SK-MEL-5 (cell line): Measurements from ENCODE around the gene MEMO1. TPM values are rescaled to one million over a fixed set of nuclear protein-coding genes. Genes with fewer than 3 reads are reported as not detected.
"Not testable (repeated sequence)": the region's sequence is repeated elsewhere in the genome, so short reads cannot be mapped to it uniquely, and the experiment has no call there.

Source experiments
- DNase-seq: peaks from one replicate; pipeline ENCODE4 v3.0.0-alpha.2; 2016; ENCODE audit warnings: low read depth, low spot score
- in situ Hi-C: cut with HindIII; loops from 2 replicates; pipeline ENCODE4 v1.10.0; 2016; ENCODE audit warnings: low sequenced_read_pairs, high pct_unique_total_duplicates, low pct_unique_long_range_greater_than_20kb
- polyA plus RNA-seq, 2 experiments: library from polyadenylated mRNA; depleted of rRNA; stranded (reverse); fragments of >200 nt; gene quantifications; 2 replicates each; pipeline ENCODE4 v1.2.3, GENCODE V29; 2015
- total RNA-seq: library from RNA; depleted of rRNA; stranded (reverse); fragments of >200 nt; shearing (Covaris generic); gene quantifications from 2 replicates; pipeline ENCODE4 v1.2.3, GENCODE V29; 2014; rRNA removed

The MEMO1 gene
- total RNA-seq = 52.9 and 56.2 TPM in 2 replicates
- 56.0 and 72.3 TPM in 2 replicates for polyA plus RNA-seq (2015; cell fraction: cytosol; rRNA removed)
- 43.0 and 44.7 TPM in 2 replicates for polyA plus RNA-seq (2015; cell fraction: nucleus; rRNA removed)

DNA sequence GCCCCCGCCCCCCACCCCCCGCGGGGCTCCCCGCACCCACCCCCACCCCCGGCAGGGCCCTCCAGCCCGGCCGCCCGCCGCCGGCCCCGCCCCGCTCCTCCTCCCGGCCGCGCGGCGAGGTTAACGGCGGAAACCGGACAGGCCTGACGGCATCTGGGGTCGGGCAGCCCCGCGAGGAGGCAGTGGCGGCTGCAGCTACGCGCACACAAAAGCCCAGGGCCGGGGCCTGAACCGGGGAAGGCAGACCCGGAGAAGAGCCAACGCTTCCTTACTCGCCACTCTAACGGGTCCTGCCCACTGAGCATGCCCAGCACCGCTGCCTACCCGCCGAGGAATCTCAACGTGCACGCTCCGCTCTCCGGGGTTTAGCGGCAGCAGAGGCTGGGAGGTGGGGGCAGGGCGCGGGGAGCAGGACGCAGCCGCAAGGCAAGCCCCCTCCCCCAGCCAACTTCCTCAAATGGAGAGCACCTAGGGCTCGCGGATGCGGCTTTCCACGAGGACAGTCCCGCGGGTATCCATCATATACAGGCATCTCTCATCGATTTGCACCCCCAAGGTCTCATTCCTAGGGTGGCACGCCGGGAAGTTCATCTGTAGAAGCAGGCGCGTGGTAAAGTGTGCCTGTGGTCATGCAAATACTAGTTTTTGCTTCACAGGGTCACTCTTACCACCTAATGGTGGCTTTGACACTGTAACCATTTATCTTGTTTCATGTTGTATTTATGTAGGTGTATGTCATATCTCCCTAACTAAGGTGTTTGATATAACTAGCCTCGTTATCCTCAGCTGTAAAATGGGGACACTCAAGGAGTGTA is at the start of gene MEMO1:
Gene MEMO1, minus strand, starts transcription at position 339 of the 815 bp plus-strand sequence. CDS start 761 bp downstream, outside the sequence.
- peak; percentile 96 for DNase-seq
- in situ Hi-C loops = no loop called here

DNA sequence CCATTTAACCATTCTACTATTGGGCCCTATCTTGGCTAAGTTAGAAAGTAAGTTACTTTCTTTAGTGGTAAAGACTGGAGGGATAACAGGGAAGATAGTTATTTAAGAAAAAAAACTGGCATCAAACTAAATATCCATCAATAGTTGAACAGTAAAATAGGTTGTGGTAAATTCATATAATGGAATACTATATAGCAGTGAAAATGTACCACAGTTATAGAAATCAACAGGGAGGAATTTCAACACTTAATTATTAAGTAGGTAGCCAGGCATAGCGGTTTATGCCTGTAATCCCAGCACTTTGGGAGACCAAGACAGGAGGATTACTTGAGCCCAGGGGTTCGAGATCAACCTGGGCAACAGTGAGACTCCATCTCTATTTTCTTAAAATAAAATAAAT is 49.5 kb upstream of the MEMO1 start:
- no peak for DNase-seq
- in situ Hi-C loops = no loop called here

DNA sequence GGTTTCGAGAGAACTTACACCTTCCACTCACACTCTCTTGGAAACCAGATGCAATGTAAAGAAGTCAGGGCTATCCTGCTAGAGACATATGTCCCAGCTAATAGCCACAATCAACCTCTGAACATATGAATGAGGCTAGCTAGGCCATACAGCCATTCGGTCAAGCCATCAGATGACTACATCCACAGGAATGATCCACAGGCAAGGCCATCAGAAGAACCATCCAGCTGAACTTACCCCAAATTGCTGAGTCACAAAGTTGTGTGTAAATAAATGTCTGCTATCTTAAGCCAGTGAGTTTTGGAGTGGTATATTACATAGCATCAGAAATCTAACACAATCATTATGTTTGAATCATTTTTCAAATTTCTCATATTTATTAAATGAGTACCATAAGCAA is 47.3 kb upstream of the MEMO1 start:
- in situ Hi-C loops = no loop called here
- DNase-seq = no peak

DNA sequence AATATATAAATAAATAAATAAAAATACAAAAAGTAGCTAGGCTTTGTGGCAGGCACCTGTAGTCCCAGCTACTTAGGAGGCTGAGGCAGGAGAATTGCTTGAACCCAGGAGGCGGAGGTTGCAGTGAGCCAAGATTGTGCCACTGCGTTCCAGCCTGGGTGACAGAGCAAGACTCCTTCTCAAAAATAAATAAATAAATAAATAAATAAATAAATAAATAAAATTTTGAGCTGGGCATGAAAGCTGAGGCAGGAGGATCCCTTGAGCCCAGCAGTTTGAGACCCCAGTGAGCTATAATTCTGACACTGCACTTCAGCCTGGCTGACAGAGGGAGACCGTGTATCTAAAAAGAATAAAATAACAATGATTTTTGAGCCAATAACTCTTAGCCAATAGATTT is 43.8 kb upstream of the MEMO1 start:
- DNase-seq, in situ Hi-C loops: not testable (repeated sequence)

DNA sequence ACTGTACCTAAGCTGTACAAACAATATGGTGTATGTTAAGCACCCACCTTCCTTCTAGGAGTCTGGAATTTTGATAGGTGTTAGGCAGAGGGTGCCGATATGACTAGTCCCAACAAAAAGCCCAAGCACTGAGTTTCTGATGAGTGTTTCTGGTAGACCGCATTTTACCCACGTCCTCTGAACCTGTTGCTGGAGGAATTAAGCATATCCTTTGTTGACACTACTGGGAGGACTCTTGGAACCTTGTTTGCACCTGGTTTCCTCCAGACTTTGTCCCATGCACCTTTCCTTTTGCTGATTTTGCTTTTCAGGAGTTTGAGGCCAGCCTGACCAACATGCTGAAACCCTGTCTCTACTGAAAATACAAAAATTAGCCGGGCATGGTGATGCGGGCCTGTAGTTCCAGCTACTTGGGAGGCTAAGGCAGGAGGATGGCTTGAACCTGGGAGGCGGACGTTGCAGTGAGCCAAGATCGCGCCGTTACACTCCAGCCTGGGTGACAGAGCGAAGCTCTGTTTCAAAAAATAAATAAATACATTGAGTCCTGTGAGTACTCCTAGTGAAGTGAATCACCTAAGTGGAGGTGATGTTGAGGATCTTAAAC is 41.1 kb upstream of the MEMO1 start:
- no peak for DNase-seq
- in situ Hi-C loops = no loop called here

DNA sequence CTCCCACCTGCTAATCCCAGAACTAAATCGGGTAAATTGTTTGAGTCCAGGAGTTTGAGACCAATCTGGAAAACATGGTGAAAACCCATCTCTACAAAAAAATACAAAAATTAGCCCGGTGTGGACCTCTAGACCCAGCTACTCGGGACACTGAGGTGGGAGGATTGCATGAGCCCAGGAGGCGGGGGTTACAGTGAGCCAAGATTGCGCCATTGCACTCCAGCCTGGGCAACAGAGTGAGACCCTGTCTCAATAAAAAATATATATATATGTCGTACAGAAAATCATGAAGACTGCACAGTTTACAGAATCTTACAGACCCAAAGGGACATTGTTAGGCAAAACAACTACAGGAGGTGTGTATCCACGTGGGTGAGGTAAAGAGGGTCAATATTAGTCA is 32.8 kb upstream of the MEMO1 start:
- in situ Hi-C loops = no loop called here

DNA sequence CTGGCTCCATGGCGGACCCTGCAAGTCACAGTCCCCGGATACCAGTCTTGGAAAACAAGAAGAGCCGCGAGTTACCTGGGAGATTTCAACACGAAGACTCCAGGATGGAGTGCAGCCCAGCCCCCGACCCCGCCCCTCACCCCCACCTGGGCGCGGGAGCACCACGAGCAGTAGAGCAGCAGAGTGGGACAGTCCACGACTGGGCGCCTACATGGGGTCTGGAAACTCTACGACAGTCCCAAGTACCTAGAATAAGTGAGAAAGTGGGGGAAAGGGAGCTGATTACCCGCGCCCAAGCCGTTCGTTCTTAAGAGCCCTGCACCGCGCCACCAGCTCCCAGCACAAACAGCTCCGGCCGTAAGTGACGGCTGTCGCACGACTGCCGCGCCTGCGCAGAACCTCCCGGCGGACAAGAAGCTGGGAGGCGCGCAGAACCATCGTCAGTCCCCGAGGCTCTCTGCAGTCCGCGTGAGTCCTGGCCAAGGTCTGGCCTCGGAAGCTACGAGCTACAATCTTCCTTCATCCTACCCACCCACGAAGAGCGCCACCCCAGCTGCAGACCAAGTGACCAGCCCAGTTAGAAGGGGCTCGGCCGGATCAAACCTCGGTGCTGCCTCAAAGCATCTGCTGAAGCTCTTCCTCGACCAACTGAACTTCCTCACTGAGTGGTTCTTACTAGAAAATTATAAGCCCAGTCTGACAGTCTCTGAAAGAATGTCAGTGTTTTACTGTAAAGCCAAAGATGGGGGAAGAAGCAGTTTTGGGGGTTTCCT is 28.8 kb upstream of the MEMO1 start, which contains the start of gene DPY30:
Gene DPY30, minus strand, starts transcription at position 359 of the 773 bp plus-strand sequence. Its CDS starts 349 bp downstream, at position 10.
- in situ Hi-C loops = no loop called here
- peak; percentile 96 for DNase-seq

More for the DNA sequence above, 32.8 kb upstream of the MEMO1 start:
- DNase-seq = no peak

DNA sequence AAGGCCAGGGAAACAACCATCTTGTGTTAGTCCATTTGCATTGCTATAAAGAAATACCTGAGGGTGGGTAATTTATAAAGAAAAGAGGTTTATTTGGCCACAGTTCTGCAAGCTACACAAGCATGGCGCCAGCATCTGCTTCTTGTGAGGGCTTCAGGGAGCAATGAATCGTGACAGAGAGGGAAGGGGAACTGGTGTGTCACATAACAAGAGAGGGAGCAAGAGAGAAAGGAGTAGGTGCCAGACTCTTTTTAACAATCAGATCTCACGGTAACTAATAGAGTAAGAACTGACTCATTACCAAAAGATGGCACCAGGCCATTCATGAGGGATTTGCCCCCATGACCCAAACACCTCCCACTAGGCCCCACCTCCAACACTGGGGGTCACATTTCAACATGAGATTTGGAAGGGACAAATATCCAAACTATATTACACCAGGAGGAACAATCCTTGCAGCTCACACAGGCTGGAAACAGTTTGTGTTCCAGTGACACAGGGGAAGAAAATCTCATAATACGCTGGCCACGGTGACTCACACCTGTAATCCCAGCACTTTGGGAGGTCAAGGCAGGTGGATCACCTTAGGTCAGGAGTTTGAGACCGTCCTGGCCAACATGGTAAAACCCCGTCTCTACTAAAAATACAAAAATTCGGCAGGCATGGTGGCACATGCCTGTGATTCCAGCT is 23.5 kb upstream of the MEMO1 start:
- in situ Hi-C loops, DNase-seq: not testable (repeated sequence)

DNA sequence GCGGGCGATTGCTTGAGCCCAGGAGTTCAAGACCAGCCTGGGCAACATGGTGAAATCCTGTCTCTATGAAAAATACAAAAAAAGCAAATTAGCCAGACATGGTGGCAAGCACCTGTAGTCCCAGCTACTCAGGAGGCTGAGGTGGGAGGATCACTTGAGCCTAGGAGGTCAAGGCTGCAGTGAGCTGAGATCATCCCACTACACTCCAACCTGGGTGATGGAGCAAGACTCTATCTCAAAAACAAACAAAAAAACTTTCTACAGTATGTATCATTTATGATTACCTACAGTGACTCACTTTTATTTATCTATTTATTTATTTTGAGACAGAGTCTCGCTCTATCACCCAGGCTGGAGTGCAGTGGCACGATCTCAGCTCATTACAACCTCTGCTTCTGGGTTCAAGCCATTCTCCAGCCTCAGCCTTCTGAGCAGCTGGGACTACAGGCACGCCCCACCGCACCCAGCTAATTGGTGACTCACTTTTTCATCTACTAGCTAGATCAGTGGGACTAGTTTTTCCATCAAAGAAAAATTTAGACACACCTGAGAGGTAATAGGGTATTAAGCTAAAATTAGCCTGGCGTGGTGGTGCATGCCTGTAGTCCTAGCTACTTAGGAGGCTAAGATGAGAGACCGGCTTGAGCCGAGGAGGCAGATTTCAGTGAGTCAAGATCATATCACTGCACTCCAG is 8.1 kb upstream of the MEMO1 start:
- DNase-seq, in situ Hi-C loops: not testable (repeated sequence)

DNA sequence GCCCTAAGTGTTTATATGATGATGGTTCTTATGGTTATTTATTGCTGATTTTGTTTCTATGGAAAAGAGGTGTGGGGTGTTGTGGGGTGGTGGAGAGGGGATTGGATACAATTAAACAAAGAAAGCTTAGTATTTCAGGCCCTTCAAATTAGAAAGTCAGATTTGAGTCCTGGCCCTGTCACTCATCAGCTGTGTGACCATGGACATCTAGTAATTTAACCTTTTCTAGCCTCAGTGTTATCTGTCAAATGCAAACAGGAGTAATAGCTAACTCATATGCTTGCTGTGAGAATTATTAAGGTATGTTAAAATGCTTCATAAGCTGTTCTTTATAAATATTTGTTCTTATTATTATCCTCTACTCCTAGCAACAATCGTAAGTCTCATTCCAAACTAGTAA is 2.1 kb upstream of the MEMO1 start:
- in situ Hi-C loops = no loop called here
- no peak for DNase-seq

DNA sequence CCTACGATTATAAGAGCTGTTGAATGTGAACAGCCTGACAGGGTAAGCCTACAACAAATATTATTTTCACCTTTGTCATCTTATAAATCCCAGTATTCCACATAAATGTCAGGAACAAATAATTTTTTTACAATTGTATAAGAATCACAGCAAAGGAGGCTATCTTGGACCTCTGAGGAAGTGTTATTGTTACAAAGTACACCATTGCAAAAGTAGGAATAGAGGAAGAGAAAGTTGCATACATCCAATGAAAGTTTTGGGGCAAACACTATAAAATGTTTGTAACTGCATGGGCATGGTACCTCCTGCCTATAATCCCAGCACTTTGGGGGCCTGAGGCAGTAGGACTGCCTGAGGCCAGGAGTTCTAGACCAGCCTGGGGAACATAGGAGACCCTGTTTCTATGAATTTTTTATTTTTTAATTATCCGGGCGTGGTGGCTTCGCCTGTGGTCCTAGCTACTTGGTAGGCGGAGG is 715 bp upstream of the MEMO1 start:
- in situ Hi-C loops = no loop called here
- no peak for DNase-seq

DNA sequence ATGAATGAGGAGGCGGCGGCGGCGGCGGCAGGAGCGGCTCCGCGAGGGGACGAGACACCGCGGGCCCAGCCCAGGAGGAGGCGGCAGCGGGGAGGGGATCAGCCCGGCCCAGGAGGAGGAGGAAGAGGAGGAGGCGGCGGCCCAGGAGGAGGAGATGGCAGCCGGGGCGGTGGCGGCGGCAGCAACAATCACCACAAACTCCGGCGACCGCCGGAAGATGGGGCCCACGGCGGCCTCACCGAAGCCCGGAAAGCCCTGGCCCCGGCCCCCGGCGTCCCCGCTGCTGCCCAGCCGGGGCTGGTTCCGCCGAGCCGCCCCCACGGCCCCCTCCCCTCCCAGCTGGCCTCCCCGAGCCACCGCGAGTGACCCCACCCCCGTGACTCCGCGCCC is 533 bp downstream of the MEMO1 start:
- in situ Hi-C loops = not testable (repeated sequence)

DNA sequence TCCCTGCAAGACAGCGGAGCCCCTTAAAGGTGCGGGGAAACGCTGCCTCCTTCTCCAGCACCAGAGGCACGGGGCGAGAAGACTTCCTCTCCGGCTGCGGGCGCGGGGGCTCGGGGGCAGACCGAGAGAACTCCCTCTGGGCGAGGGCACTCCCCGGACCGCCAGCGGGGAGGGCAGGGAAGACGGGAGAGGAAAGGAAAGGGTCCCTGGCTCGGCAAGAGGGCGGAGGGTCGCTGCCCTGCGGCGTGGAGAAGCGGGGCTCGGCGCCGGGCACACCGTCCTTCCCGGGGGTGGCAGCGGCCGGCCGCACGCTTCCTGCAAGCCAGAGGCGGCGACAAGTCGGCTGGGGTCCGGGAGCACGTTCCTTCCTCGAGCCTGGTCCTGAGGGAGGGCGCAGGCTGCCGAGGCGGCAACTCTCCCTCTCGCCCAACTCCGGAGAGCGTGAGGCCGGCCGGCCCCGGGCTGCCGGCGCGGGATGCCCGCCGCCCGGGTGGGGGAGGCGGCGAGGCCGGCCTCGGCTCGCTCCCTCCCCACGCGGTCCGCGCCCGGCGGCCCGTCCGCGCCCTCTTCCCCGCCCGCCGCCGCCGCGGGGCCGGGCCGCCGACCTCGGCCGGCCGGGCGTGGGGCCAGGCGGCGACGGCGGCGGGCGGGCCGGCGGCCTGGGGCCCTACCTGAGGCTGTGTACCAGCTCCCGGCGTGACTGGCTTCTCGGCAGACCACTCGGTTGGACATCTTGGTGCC is 1.1 kb downstream of the MEMO1 start:
- in situ Hi-C loops = no loop called here
- peak; percentile 27 for DNase-seq

More for the DNA sequence above, 533 bp downstream of the MEMO1 start:
- peak; percentile 53 for DNase-seq

DNA sequence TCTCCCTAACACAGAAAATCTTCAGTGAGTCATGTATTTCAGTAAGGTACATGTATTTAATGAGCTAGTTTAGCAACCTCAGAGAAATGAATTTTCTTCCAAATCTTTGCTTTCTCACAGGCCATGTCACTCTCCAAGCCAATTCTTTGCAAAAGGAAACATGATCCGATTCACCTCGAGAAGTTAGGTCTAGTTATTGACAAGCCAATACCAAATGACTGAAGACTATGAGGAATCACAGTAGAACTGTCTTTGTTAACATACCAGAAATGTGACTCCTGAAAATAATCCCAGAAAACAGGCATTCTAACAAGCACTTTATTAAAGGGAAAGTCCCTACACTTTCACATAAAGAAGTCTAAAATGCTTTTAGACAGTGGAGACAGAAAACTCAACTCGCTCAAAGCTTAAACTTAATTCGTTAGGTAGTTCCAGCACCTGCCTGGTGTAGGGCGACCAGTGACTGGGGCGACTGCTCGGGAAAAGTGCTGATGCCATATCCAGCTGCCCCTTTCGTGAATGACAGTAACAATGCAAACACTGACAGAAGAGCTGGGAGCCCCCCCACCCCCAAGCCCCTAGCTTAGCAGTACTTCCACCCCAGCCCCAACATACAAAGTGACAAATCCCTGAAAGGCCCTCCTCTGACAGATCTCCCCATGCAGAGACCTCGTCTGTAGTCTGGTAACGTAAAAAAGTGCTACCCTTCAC is 1.8 kb downstream of the MEMO1 start:
- peak; percentile 9 for DNase-seq

DNA sequence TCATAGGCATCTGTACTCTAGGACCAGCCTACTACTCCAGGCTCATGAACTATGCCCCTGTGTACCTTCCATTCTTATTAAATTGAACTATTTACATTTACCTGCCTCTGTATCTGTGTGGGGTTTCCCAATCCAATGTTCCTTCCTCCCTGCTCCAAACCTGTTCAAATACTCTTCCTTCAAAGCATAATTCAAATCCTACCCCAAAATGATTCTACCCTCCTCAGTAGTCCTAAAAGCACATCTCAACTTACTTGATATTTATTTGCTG is 3.8 kb downstream of the MEMO1 start:
- in situ Hi-C loops = no loop called here
- DNase-seq = no peak

More for the DNA sequence above, 1.8 kb downstream of the MEMO1 start:
- in situ Hi-C loops = no loop called here
